H9 (cell line): ENCODE data around the gene ELOVL4. TPM values are rescaled to one million over a fixed set of nuclear protein-coding genes. Genes with fewer than 3 reads are reported as not detected.

Source experiments
- DNase-seq: peaks from one replicate; pipeline ENCODE4 v3.0.0-alpha.2; 2017
- H2AFZ ChIP-seq: one replicate; pipeline ENCODE4 v1.6.1; 2013; ENCODE audit warnings: mild to moderate bottlenecking, low read length, control low read depth, moderate library complexity
- H2AK5ac ChIP-seq: 2 replicates; pipeline ENCODE4 v1.6.1; 2013; ENCODE audit warnings: low read length, control low read depth, mixed read lengths; ENCODE audit not compliant: insufficient read length
- H2BK120ac ChIP-seq: one replicate; pipeline ENCODE4 v1.6.1; 2013; ENCODE audit warnings: low read depth, mild to moderate bottlenecking, low read length, control low read depth, inconsistent platforms; ENCODE audit not compliant: poor library complexity, severe bottlenecking
- H2BK12ac ChIP-seq: 2 replicates; pipeline ENCODE4 v1.6.1; 2013; ENCODE audit warnings: low read length, control low read depth, mixed read lengths, low read depth; ENCODE audit not compliant: insufficient read length
- H2BK15ac ChIP-seq: 2 replicates; pipeline ENCODE4 v1.6.1; 2013; ENCODE audit warnings: low read depth, low read length, control low read depth
- H2BK20ac ChIP-seq: one replicate; pipeline ENCODE4 v1.6.1; 2013; ENCODE audit warnings: low read depth, mild to moderate bottlenecking, low read length, control low read depth, inconsistent platforms; ENCODE audit not compliant: poor library complexity, severe bottlenecking
- H2BK5ac ChIP-seq: 2 replicates; pipeline ENCODE4 v1.6.1; 2013; ENCODE audit warnings: low read length, control low read depth, mixed read lengths; ENCODE audit not compliant: insufficient read length
- H3K14ac ChIP-seq: 2 replicates; pipeline ENCODE4 v1.6.1; 2013; ENCODE audit warnings: low read length, control low read depth; ENCODE audit not compliant: insufficient read depth
- H3K18ac ChIP-seq: 2 replicates; pipeline ENCODE4 v1.6.1; 2013; ENCODE audit warnings: low read depth, mild to moderate bottlenecking, mixed read lengths, low read length, control low read depth; ENCODE audit not compliant: insufficient read length
- H3K23ac ChIP-seq: 2 replicates; pipeline ENCODE4 v1.6.1; 2013; ENCODE audit warnings: low read length, control low read depth, mixed read lengths, low read depth; ENCODE audit not compliant: insufficient read length
- H3K23me2 ChIP-seq: 2 replicates; pipeline ENCODE4 v1.6.1; 2013; ENCODE audit warnings: low read depth, mild to moderate bottlenecking, mixed read lengths, low read length, control low read depth; ENCODE audit not compliant: insufficient read length, poor library complexity, severe bottlenecking
- H3K27ac ChIP-seq: 2 replicates; pipeline ENCODE4 v1.5.1; 2013; ENCODE audit warnings: low read length, control low read depth, mixed read lengths, low read depth; ENCODE audit not compliant: insufficient read length
- H3K27me3 ChIP-seq: 2 replicates; pipeline ENCODE4 v1.6.1; 2013; ENCODE audit warnings: low read length, control low read depth, inconsistent platforms; ENCODE audit not compliant: insufficient read depth
- H3K4ac ChIP-seq: 2 replicates; pipeline ENCODE4 v1.6.1; 2013; ENCODE audit warnings: low read depth, mild to moderate bottlenecking, control low read depth, inconsistent platforms, low read length, moderate library complexity
- H3K4me1 ChIP-seq: 2 replicates; pipeline ENCODE4 v1.6.1; 2013; ENCODE audit warnings: low read length, control low read depth, inconsistent platforms; ENCODE audit not compliant: insufficient read depth
- H3K4me2 ChIP-seq: 2 replicates; pipeline ENCODE4 v1.6.1; 2013; ENCODE audit warnings: low read length, control low read depth, mixed read lengths; ENCODE audit not compliant: insufficient read length, insufficient read depth
- H3K56ac ChIP-seq: 2 replicates; pipeline ENCODE4 v1.6.1; 2013; ENCODE audit warnings: low read depth, mild to moderate bottlenecking, mixed read lengths, low read length, control low read depth; ENCODE audit not compliant: insufficient read length
- H3K79me1 ChIP-seq: 2 replicates; pipeline ENCODE4 v1.6.1; 2013; ENCODE audit warnings: low read depth, mild to moderate bottlenecking, moderate library complexity, low read length, control low read depth, inconsistent platforms; ENCODE audit not compliant: insufficient read depth, poor library complexity, severe bottlenecking
- H3K79me2 ChIP-seq: 2 replicates; pipeline ENCODE4 v1.6.1; 2013; ENCODE audit warnings: low read length, control low read depth, inconsistent platforms; ENCODE audit not compliant: insufficient read depth
- H3K9ac ChIP-seq: 2 replicates; pipeline ENCODE4 v1.6.1; 2013; ENCODE audit warnings: low read length, control low read depth, mixed read lengths; ENCODE audit not compliant: insufficient read length; ENCODE audit errors: extremely low read depth
- H3K9me3 ChIP-seq: one replicate; pipeline ENCODE4 v1.6.1; 2013; ENCODE audit warnings: low read depth, low read length, inconsistent platforms; ENCODE audit not compliant: control insufficient read depth
- H3T11ph ChIP-seq: one replicate; pipeline ENCODE4 v1.6.1; 2013; ENCODE audit warnings: mild to moderate bottlenecking, low read length, control low read depth, inconsistent platforms
- H4K20me1 ChIP-seq: one replicate; pipeline ENCODE4 v1.6.1; 2013; ENCODE audit not compliant: control insufficient read depth, insufficient read length, insufficient read depth
- H4K5ac ChIP-seq: 2 replicates; pipeline ENCODE4 v1.6.1; 2013; ENCODE audit warnings: low read depth, mild to moderate bottlenecking, mixed read lengths, low read length, control low read depth; ENCODE audit not compliant: insufficient read length
- H4K8ac ChIP-seq: replicated peaks from 2 replicates; pipeline ENCODE4 v1.6.1; 2013; ENCODE audit warnings: low read length, control low read depth, mixed read lengths, low read depth; ENCODE audit not compliant: insufficient read length
- H4K91ac ChIP-seq: 2 replicates; pipeline ENCODE4 v1.6.1; 2013; ENCODE audit warnings: low read depth, mild to moderate bottlenecking, moderate library complexity, mixed read lengths, low read length, control low read depth; ENCODE audit not compliant: insufficient read length
- H3K27ac Mint-ChIP-seq, 3 experiments: 2 replicates in 2 of 3; 3 replicates in 1 of 3; pipeline ENCODE4 v1.8.0; 2020 to 2021; ENCODE audit warnings: mixed read lengths in 3 of 3, mild to moderate bottlenecking in 1 of 3, moderate library complexity in 1 of 3
- H3K27me3 Mint-ChIP-seq: 2 replicates; pipeline ENCODE4 v1.8.0; 2021; ENCODE audit warnings: low read depth, mild to moderate bottlenecking, moderate library complexity, mixed read lengths
- H3K36me3 Mint-ChIP-seq, 3 experiments: 2 replicates in 2 of 3; 3 replicates in 1 of 3; pipeline ENCODE4 v1.8.0; 2020 to 2021; ENCODE audit warnings: low read depth in 3 of 3, mixed read lengths in 3 of 3; ENCODE audit not compliant: insufficient read depth in 1 of 3
- H3K4me1 Mint-ChIP-seq, 2 experiments: 2 replicates each; pipeline ENCODE4 v1.8.0; 2020; ENCODE audit warnings: mixed read lengths in 2 of 2
- H3K4me3 Mint-ChIP-seq, 2 experiments: 2 replicates in 1 of 2; 3 replicates in 1 of 2; pipeline ENCODE4 v1.8.0; 2020 to 2021; ENCODE audit warnings: mild to moderate bottlenecking in 2 of 2, mixed read lengths in 2 of 2, moderate library complexity in 1 of 2
- H3K9me3 Mint-ChIP-seq, 2 experiments: 2 replicates in 1 of 2; 3 replicates in 1 of 2; pipeline ENCODE4 v1.8.0; 2020; ENCODE audit warnings: mild to moderate bottlenecking in 2 of 2, mixed read lengths in 2 of 2, moderate library complexity in 1 of 2
- total RNA-seq: library from RNA; stranded (reverse); gene quantifications from 2 replicates; pipeline ENCODE4 v1.2.1, GENCODE V29; 2021
- TF ChIP-seq, protein P1 (sequence below): fragments of 200-600 bp; sonication (generic); conservative IDR thresholded peaks from 3 replicates; pipeline ENCODE4 v1.8.0; 2021; ENCODE audit warnings: antibody characterized with exemption, mild to moderate bottlenecking

Gene ELOVL4
- total RNA-seq, 1 experiment from 2014 or later: 10.1 TPM

GRCh38 chr6:79967178-79967577 is 19.8 kb upstream of the ELOVL4 start:
- no peak overlapping the region for H3K4me3 Mint-ChIP-seq
- no peak overlapping the region for H2AFZ ChIP-seq
- no peaks in the 10 kb centered on the region for H3K79me1 ChIP-seq
- no peak overlapping the region for H4K5ac ChIP-seq
- H3K4me1 ChIP-seq: no peaks in the 10 kb centered on the region
- no peaks in the 10 kb centered on the region for H3K27me3 ChIP-seq
- no peak overlapping the region for H3K27ac Mint-ChIP-seq
- no peak overlapping the region for H2BK12ac ChIP-seq
- peaks cover 12 to 47% (median 21%) of the 10 kb centered on the region in 3 experiments for H3K36me3 Mint-ChIP-seq
- H3K9me3 ChIP-seq: no peaks in the 10 kb centered on the region
- no peak overlapping the region for H2BK120ac ChIP-seq
- no peak overlapping the region for H3K4me2 ChIP-seq
- H3T11ph ChIP-seq: no peak overlapping the region
- H2AK5ac ChIP-seq: no peak overlapping the region
- no peak overlapping the region for H3K18ac ChIP-seq
- no peak overlapping the region for H3K4ac ChIP-seq
- H3K27me3 Mint-ChIP-seq: no peaks in the 10 kb centered on the region
- no peak overlapping the region for H3K27ac ChIP-seq
- no peak for DNase-seq
- H3K23ac ChIP-seq: no peak overlapping the region
- no peak overlapping the region for H2BK15ac ChIP-seq
- H4K8ac ChIP-seq: no peak overlapping the region
- peaks cover 37 to 47% of the 10 kb centered on the region in 2 experiments for H3K9me3 Mint-ChIP-seq
- no peak overlapping the region for H2BK20ac ChIP-seq
- peaks cover 0 to 9% of the 10 kb centered on the region in 2 experiments; a peak in 1 of 4 replicates for H3K4me1 Mint-ChIP-seq
- H3K79me2 ChIP-seq: no peaks in the 10 kb centered on the region
- no peaks in the 10 kb centered on the region for H4K20me1 ChIP-seq
- no peak overlapping the region for H2BK5ac ChIP-seq
- H3K23me2 ChIP-seq: no peaks in the 10 kb centered on the region
- TF ChIP-seq, protein P1, sequence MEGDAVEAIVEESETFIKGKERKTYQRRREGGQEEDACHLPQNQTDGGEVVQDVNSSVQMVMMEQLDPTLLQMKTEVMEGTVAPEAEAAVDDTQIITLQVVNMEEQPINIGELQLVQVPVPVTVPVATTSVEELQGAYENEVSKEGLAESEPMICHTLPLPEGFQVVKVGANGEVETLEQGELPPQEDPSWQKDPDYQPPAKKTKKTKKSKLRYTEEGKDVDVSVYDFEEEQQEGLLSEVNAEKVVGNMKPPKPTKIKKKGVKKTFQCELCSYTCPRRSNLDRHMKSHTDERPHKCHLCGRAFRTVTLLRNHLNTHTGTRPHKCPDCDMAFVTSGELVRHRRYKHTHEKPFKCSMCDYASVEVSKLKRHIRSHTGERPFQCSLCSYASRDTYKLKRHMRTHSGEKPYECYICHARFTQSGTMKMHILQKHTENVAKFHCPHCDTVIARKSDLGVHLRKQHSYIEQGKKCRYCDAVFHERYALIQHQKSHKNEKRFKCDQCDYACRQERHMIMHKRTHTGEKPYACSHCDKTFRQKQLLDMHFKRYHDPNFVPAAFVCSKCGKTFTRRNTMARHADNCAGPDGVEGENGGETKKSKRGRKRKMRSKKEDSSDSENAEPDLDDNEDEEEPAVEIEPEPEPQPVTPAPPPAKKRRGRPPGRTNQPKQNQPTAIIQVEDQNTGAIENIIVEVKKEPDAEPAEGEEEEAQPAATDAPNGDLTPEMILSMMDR: no peak
- H3K9ac ChIP-seq: no peak overlapping the region
- H3K14ac ChIP-seq: no peak overlapping the region
- H3K56ac ChIP-seq: no peak overlapping the region
- no peak overlapping the region for H4K91ac ChIP-seq
